ENCODE data around the gene SEMA6A. TPM values are rescaled to one million over a fixed set of nuclear protein-coding genes. Genes with fewer than 3 reads are reported as not detected.

Gene SEMA6A
- total RNA-seq, 1 donor from 2014 or later = 46.9 TPM

- DNase-seq = no peak
Measured at GRCh38 chr5:116495786-116496357, 78.8 kb downstream of the SEMA6A start.

GRCh38 chr5:116494784-116495450, 79.7 kb downstream of the SEMA6A start:
- no peak for DNase-seq

DNA sequence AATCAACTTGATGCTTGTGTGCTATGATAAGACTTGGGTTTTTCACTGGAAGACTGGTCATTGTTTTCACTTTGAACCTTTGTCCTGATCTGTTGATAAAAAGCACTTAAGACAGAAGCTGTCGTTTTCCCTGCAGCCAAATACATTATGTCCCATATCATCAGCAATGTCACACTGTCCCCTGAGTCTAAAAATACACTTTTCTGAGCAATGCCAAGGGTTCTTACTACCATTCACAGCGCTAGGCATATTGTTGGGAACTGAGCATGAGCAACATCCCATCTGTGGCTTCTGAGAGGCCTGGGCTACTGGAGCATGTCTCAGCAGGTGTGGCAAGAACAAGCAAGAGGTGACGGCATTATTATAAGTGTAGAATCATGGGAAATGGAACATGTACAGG, 81.8 kb downstream of the SEMA6A start:
- DNase-seq = no peak

DNA sequence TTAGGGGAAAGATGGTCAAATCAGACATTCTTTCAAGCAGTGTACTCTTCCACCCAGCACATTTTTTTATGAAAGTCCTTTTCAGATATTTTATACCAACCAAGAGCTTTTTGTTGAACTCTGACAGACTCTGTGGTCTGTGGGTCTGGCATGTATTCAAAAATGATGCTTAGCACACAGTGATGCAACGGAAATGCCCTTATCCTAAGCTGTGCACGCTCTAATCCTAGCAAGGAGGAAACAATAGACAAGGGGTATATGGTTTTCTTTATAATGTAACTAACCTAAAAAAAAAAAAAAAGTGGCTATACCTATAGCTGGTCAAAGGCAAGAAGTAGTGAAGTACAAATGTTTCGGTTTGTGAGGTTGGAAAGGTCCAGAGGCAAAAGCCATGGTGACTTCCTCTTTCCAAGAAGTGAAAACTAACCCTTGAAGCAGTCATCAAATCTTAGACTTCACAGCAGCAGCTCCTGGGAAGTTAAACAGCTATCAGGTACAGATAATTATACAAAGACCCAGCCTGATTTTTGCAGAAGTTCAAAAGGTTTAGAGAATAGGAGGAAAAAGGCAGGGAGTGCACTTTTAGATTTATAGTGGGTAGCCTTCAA, 82.5 kb downstream of the SEMA6A start:
- DNase-seq = peak; percentile 52

GRCh38 chr5:116488356-116489041, 86.1 kb downstream of the SEMA6A start:
- no peak for DNase-seq

GRCh38 chr5:116487045-116487444, 87.6 kb downstream of the SEMA6A start:
- DNase-seq = no peak

DNA sequence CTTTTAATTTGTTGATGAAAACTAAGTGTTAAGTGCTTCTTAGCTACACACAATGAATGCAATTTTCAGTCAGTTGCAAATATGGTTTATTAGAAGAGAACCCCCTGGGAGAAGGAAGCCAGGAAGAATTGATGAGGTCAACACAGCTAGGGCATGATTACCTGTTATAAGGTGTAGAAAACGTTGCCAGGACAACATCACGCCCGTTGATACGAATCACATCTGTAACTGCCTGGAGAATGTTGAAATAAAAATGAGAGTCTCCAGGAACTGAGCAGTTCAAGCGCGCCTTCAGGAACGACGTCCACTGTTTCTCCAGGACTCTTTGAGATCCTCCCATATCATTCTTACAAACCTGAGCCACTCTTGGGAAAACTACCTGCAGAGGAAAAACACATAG, 88.0 kb downstream of the SEMA6A start:
- no peak for DNase-seq

GRCh38 chr5:116484645-116485044, 90.0 kb downstream of the SEMA6A start:
- no peak for DNase-seq

- no peak for DNase-seq
Measured at GRCh38 chr5:116482394-116482793, 92.2 kb downstream of the SEMA6A start.

- no peak for DNase-seq
Measured at GRCh38 chr5:116480894-116481510, 93.6 kb downstream of the SEMA6A start.

DNA sequence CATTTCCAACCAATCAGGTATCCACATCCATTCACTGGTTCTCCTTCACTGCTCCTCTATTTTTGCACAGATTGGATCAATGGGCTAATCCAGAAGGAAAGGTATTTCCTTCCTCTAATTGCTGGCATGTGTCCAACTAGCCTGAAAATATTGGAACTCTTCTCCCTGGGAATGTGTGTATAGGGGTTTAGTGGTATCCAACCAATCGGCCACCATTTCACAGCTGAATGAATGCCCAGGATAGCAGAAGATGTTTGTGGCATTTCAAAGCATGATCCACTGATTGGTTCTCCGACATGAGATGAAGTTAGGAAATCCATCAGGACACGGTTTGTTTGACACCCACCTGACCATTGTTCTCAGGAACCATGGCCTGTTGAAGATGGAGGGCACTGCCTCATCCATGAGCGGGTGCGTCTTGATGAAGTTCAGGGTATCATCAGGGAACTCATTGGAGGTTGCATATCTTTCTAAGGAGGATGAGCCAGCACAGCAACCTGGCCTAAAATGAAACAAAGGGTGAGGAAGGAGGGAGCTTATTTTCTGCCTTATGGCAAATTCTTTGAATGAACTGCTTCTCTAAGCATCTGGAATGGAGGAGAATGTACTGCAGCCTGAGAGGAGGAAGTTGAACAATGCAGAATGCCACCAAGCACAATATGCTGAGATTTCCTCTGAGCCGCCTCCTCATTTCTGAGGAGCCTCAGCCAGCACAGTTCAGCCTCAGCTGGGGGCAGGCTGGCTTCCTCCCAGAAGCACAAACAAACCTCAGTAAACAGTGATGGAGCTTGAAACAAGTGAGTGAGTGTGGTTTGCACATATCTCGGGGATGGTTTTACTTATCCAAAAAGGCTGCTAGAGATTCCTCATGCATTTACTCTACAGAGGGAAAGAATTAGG, 94.6 kb downstream of the SEMA6A start:
- DNase-seq = peak; percentile 39

GRCh38 chr5:116478491-116478890, 96.1 kb downstream of the SEMA6A start:
- no peak for DNase-seq

DNA sequence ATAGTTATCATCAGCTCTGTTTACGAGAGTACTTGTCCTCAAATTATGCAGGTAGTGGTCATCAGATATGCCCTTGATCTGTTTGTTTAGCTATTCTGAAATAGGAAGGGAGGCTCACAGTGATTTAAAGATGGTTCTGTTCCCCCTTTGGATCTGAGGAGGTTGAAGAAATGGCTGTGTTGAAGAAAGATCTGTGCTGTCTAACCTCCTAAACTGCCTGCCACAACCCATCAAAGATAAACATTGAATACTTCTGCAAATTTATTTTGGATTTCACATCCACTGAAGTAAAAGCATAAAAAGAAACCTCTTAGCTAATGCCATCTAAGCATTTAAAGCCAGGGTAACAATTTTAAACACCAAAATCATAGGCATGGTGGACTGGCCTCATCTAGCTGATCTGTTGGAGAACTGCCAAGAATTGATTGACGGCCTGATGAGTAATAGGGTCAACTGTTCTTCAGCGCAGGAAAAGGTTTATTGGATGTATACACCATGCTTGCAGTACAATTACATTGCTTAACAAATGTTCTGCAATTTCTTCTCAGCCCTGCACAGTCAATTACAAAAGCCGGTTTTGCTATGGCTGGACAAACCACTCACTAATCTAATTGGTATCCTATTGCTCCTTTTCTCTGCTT, 97.6 kb downstream of the SEMA6A start:
- no peak for DNase-seq

- no peak for DNase-seq
Measured at GRCh38 chr5:116475338-116475737, 99.3 kb downstream of the SEMA6A start.

- DNase-seq = no peak
Measured at GRCh38 chr5:116473706-116474105, 100.9 kb downstream of the SEMA6A start.

DNA sequence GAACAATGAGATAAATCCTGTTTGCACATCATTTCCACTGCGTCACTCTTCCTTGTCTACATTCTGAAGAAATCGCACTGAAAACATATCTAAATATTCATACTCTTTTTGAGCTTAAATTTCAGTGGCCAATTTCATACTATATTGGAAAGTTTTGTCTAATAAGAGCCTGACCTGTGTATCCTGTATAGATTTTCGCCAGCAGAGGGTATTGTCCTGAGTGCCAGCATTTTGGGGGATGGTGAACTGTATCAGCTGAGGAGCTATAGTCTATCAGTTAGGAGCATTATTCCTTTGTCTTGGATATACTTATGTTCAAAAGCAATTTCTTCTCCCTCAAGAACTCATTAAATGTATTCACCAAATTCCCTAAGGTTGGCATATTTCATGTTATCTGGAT, 102.3 kb downstream of the SEMA6A start:
- DNase-seq = no peak

DNA sequence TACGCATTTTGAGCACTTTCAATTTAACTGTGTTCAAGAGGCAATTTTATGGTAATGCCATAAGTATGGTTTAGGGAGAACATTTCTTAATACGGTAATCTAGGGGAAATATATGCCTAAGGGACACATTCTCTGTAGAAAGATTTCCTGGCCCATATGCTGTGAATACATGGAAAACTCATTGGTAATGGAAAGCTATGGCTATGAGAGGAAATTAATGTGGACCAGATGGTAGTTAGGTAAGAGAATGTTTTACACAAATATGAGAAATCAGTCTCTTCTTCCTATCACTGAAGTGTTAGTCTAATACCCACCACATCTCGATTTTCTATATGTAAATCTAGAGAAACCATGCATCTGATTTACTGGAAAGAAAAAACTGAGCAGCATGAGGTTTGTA, 105.0 kb downstream of the SEMA6A start:
- no peak for DNase-seq

GRCh38 chr5:116468583-116468982, 106.0 kb downstream of the SEMA6A start:
- no peak for DNase-seq

- no peak for DNase-seq
Measured at GRCh38 chr5:116467465-116467843, 107.2 kb downstream of the SEMA6A start.

DNA sequence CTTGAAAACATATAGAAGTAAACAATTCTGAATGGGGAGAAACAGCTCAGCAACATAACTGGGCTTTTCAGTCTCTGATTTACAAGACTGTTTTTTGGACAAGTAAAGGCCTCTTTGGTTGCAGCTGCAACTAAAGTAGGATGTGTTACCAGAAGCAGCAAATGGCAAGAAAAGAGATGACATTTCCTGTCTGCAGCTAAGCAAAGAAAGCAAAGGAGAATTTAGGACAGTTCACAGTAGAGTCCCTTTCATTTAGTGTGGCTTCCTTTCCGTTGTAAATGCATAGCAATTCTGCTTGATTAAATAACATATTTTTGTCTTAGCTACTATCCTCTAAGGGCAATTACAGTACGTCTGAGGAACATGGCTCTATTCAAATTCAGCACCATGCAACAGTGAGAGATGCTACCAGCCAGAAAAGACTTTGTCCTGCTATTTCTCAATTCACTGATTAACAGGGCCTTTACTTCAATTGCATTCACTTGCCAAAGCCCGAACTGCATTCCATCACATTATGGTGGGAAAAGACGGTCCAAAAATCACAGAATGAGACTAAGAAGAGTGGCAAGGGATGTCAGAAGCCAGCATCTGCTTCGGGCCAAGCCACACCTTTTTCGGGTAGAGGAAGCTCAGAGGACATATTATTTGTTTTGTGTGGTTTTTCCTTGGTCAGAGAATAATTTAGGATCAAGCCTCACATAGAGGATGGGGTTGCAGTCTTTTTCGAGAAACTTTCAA, 107.7 kb downstream of the SEMA6A start:
- DNase-seq = no peak

DNA sequence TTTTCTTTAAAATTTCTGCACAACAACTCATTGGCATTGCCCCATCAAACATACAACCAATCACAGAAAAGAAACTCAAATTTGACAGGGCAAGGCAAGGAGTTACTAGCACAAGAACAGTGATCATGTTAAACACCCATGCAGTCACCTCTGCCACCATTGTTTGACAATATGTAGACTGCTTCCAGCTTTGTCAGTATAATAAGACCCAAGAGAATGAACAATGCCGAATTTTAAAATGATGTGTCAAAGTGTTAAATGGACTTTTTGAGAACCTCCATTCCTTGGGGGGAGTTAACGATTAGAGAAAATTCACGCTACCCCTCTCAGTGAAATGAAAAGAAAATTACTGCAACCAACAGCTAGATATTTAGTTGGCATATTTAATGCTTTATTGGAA, 109.2 kb downstream of the SEMA6A start:
- no peak for DNase-seq
